SHP77 treated with DMSO at 0.1 percent for 48 hours (cell line): Measurements from ENCODE around the gene AGBL1.
A peak's percentile ranks its signal among the peaks of the same experiment; 100 is the strongest.
"Not testable (repeated sequence)": the region's sequence is repeated elsewhere in the genome, so short reads cannot be mapped to it uniquely, and the experiment has no call there.

Source experiments
- DNase-seq: peaks from one replicate; lab custom pipeline; 2025; lab: John Stamatoyannopoulos, UW

AGBL1 gene

GRCh38 chr15:86403221-86403620, 323.6 kb downstream of the AGBL1 start:
- DNase-seq: no peak

- no peak for DNase-seq
Observed at GRCh38 chr15:86403914-86404583, 324.4 kb downstream of the AGBL1 start.

GRCh38 chr15:86408261-86408660, 328.6 kb downstream of the AGBL1 start:
- DNase-seq: no peak

GRCh38 chr15:86411916-86412315, 332.2 kb downstream of the AGBL1 start:
- DNase-seq: no peak

GRCh38 chr15:86413191-86413590, 333.5 kb downstream of the AGBL1 start:
- no peak for DNase-seq

- no peak for DNase-seq
Observed at GRCh38 chr15:86425746-86426145, 346.1 kb downstream of the AGBL1 start.

GRCh38 chr15:86432861-86433260, 353.2 kb downstream of the AGBL1 start:
- no peak for DNase-seq

- no peak for DNase-seq
Observed at GRCh38 chr15:86433983-86434382, 354.3 kb downstream of the AGBL1 start.

- DNase-seq: peak; percentile 6
Observed at GRCh38 chr15:86439614-86440013, 359.9 kb downstream of the AGBL1 start.

- DNase-seq: no peak
Observed at GRCh38 chr15:86444527-86444926, 364.9 kb downstream of the AGBL1 start.

GRCh38 chr15:86445579-86446252, 366.0 kb downstream of the AGBL1 start:
- DNase-seq: no peak

GRCh38 chr15:86446253-86446640, 366.6 kb downstream of the AGBL1 start:
- DNase-seq: no peak

- DNase-seq: not testable (repeated sequence)
Observed at GRCh38 chr15:86465470-86466039, 385.9 kb downstream of the AGBL1 start.

- no peak for DNase-seq
Observed at GRCh38 chr15:86481720-86482119, 402.0 kb downstream of the AGBL1 start.

- DNase-seq: no peak
Observed at GRCh38 chr15:86483936-86484335, 404.3 kb downstream of the AGBL1 start.

- DNase-seq: no peak
Observed at GRCh38 chr15:86488046-86488445, 408.4 kb downstream of the AGBL1 start.

GRCh38 chr15:86489981-86490380, 410.3 kb downstream of the AGBL1 start:
- no peak for DNase-seq

- no peak for DNase-seq
Observed at GRCh38 chr15:86491118-86491517, 411.4 kb downstream of the AGBL1 start.

GRCh38 chr15:86493884-86494283, 414.2 kb downstream of the AGBL1 start:
- no peak for DNase-seq

- no peak for DNase-seq
Observed at GRCh38 chr15:86494475-86494874, 414.8 kb downstream of the AGBL1 start.

- no peak for DNase-seq
Observed at GRCh38 chr15:86502301-86502700, 422.6 kb downstream of the AGBL1 start.

GRCh38 chr15:86505951-86506350, 426.3 kb downstream of the AGBL1 start:
- no peak for DNase-seq

- DNase-seq: no peak
Observed at GRCh38 chr15:86506401-86506800, 426.7 kb downstream of the AGBL1 start.

GRCh38 chr15:86515625-86516024, 436.0 kb downstream of the AGBL1 start:
- DNase-seq: no peak
